SU-DHL-6 (cell line): Measurements from ENCODE around the gene CPT2.

ENCODE experiments used
- H2AFZ ChIP-seq: fragments of 200-600 bp; sonication (generic); 2 replicates; pipeline ENCODE4 v1.6.1; 2014; ENCODE audit warnings: low read depth, mild to moderate bottlenecking, moderate library complexity, mixed read lengths, antibody characterized with exemption, low read length; ENCODE audit not compliant: severe bottlenecking
- H3F3A ChIP-seq: fragments of 200-600 bp; shearing (Covaris generic); 2 replicates; pipeline ENCODE4 v1.6.0; 2016; ENCODE audit warnings: antibody characterized with exemption, mild to moderate bottlenecking; ENCODE audit not compliant: insufficient read depth
- H3K27ac ChIP-seq: fragments of 200-600 bp; sonication (generic); 2 replicates; pipeline ENCODE4 v1.5.1; 2016; ENCODE audit warnings: low read depth, mild to moderate bottlenecking, low read length, moderate library complexity, mixed read lengths
- H3K27me3 ChIP-seq: fragments of 200-600 bp; sonication (generic), shearing (Covaris generic); 2 replicates; pipeline ENCODE4 v1.6.0; 2014; ENCODE audit warnings: mild to moderate bottlenecking, low read length
- H3K36me3 ChIP-seq: fragments of 200-600 bp; sonication (generic); 2 replicates; pipeline ENCODE4 v1.6.1; 2014; ENCODE audit warnings: mild to moderate bottlenecking, low read length, mixed read lengths
- H3K4me2 ChIP-seq: fragments of 300-600, 200-600 bp; shearing (Covaris generic), sonication (generic); 2 replicates; pipeline ENCODE4 v1.6.0; 2014; ENCODE audit warnings: low read length, low read depth, mild to moderate bottlenecking; ENCODE audit not compliant: poor library complexity, severe bottlenecking
- H3K4me3 ChIP-seq: fragments of 200-600 bp; sonication (generic); 2 replicates; pipeline ENCODE4 v1.5.1; 2014; ENCODE audit warnings: antibody characterized with exemption, low read length, mild to moderate bottlenecking, mixed read lengths; ENCODE audit not compliant: insufficient read depth, poor library complexity, severe bottlenecking
- H3K79me2 ChIP-seq: fragments of 200-600 bp; sonication (generic); 2 replicates; pipeline ENCODE4 v1.6.1; 2014; ENCODE audit warnings: mild to moderate bottlenecking, low read length, moderate library complexity; ENCODE audit not compliant: insufficient read depth
- H3K9ac ChIP-seq: fragments of 200-600 bp; sonication (generic); 2 replicates; pipeline ENCODE4 v1.7.0; 2014; ENCODE audit warnings: mild to moderate bottlenecking, low read length
- H3K9me2 ChIP-seq: fragments of 200-600 bp; sonication (generic); replicated peaks from 2 replicates; pipeline ENCODE4 v1.6.1; 2014; ENCODE audit warnings: low read length; ENCODE audit not compliant: insufficient read depth
- H3K9me3 ChIP-seq: fragments of 200-600 bp; sonication (generic); 2 replicates; pipeline ENCODE4 v1.6.1; 2014; ENCODE audit warnings: low read length, mixed read lengths; ENCODE audit not compliant: insufficient read depth
- H4K20me1 ChIP-seq: fragments of 200-600 bp; sonication (generic); 2 replicates; pipeline ENCODE4 v1.6.1; 2014; ENCODE audit warnings: low read depth, mild to moderate bottlenecking, antibody characterized with exemption, low read length, moderate library complexity, mixed read lengths
- CTCF ChIP-seq: fragments of 200-600 bp; sonication (generic); IDR thresholded peaks from one replicate; pipeline ENCODE4 v1.5.1; 2017; ENCODE audit warnings: antibody characterized with exemption, mild to moderate bottlenecking, low read length, moderate library complexity; ENCODE audit not compliant: insufficient read depth, poor library complexity, severe bottlenecking
- EZH2phosphoT487 ChIP-seq: fragments of 200-600 bp; sonication (generic), shearing (Covaris generic); conservative IDR thresholded peaks from 2 replicates; pipeline ENCODE4 v1.6.1; 2018; ENCODE audit warnings: mild to moderate bottlenecking, antibody characterized with exemption, low read length, moderate library complexity, mixed read lengths

The CPT2 gene

GRCh38 chr1:53242381-53242780 is 45.8 kb downstream of the CPT2 start:
- Histone ChIP-seq H3K4me3 (no peak overlapping the region), H3F3A (peaks cover 26% of the 10 kb centered on the region), H3K4me2 (no peak overlapping the region), H3K27me3 (no peaks in the 10 kb centered on the region), H3K9ac (no peak overlapping the region), H3K79me2 (peaks cover 9% of the 10 kb centered on the region), H3K9me3 (no peaks in the 10 kb centered on the region), H4K20me1 (no peaks in the 10 kb centered on the region; the same call in 1 of the 2 replicates), H3K36me3 (peaks cover 22% of the 10 kb centered on the region), H3K27ac (no peak overlapping the region), H3K9me2 (no peaks in the 10 kb centered on the region), H2AFZ (no peak overlapping the region)
- TF ChIP-seq CTCF = no peak
- TF ChIP-seq EZH2phosphoT487 = no peak

- Histone ChIP-seq H3F3A (peaks cover 24% of the 10 kb centered on the region), H3K9me3 (no peaks in the 10 kb centered on the region), H4K20me1 (no peaks in the 10 kb centered on the region), H3K9ac (no peak overlapping the region), H2AFZ (no peak overlapping the region), H3K27ac (no peak overlapping the region), H3K4me2 (no peak overlapping the region), H3K27me3 (no peaks in the 10 kb centered on the region), H3K4me3 (no peak overlapping the region), H3K36me3 (peaks cover 22% of the 10 kb centered on the region), H3K79me2 (no peaks in the 10 kb centered on the region), H3K9me2 (no peaks in the 10 kb centered on the region)
- TF ChIP-seq CTCF = no peak
- no peak for TF ChIP-seq EZH2phosphoT487
Measured at GRCh38 chr1:53244141-53244540, 47.5 kb downstream of the CPT2 start.

- no peaks in the 10 kb centered on the region for H3K9me2 ChIP-seq
- H3F3A ChIP-seq = peaks cover 13% of the 10 kb centered on the region
- H3K4me2 ChIP-seq = no peak overlapping the region
- no peak overlapping the region for H2AFZ ChIP-seq
- H3K4me3 ChIP-seq = no peak overlapping the region
- H3K27me3 ChIP-seq = no peaks in the 10 kb centered on the region
- no peaks in the 10 kb centered on the region for H4K20me1 ChIP-seq
- H3K9me3 ChIP-seq = no peaks in the 10 kb centered on the region
- TF ChIP-seq EZH2phosphoT487 (no peak), CTCF (no peak)
- no peak overlapping the region for H3K27ac ChIP-seq
- peaks cover 27% of the 10 kb centered on the region for H3K36me3 ChIP-seq
- H3K9ac ChIP-seq = no peak overlapping the region
- no peaks in the 10 kb centered on the region for H3K79me2 ChIP-seq
Measured at GRCh38 chr1:53246261-53247134, 49.9 kb downstream of the CPT2 start.
